GM19438 (cell line): ENCODE data around the gene KRTAP4-1.
"Not testable (repeated sequence)": the region's sequence is repeated elsewhere in the genome, so short reads cannot be mapped to it uniquely, and the experiment has no call there.

ENCODE experiments used
- ATAC-seq: cut with Tn5 transposase; IDR thresholded peaks from one replicate; pipeline ENCODE4 v1.9.1; 2021; ENCODE audit warnings: low read depth; ENCODE audit not compliant: unreplicated experiment

Gene KRTAP4-1

GRCh38 chr17:41184480-41184961, at the start of gene KRTAP4-1:
Gene KRTAP4-1, minus strand, starts transcription at chr17:41184911. Its CDS starts 57 bp downstream, at chr17:41184854.
- no peak for ATAC-seq

GRCh38 chr17:41232399-41233105, 47.8 kb upstream of the KRTAP4-1 start, which contains the start of gene KRTAP9-3:
Gene KRTAP9-3, plus strand, starts transcription at chr17:41232449. Its CDS starts 53 bp downstream, at chr17:41232502.
- not testable (repeated sequence) for ATAC-seq

- no peak for ATAC-seq
Observed at GRCh38 chr17:41231731-41232130, 47.0 kb upstream of the KRTAP4-1 start.

GRCh38 chr17:41230094-41230493, 45.4 kb upstream of the KRTAP4-1 start:
- no peak for ATAC-seq

GRCh38 chr17:41226598-41227095, 41.9 kb upstream of the KRTAP4-1 start, which contains the start of gene KRTAP9-2:
Gene KRTAP9-2, plus strand, starts transcription at chr17:41226648. Its CDS starts 7 bp downstream, at chr17:41226655.
- not testable (repeated sequence) for ATAC-seq

- no peak for ATAC-seq
Observed at GRCh38 chr17:41226051-41226450, 41.3 kb upstream of the KRTAP4-1 start.

GRCh38 chr17:41223821-41224220, 39.1 kb upstream of the KRTAP4-1 start:
- ATAC-seq = no peak

- no peak for ATAC-seq
Observed at GRCh38 chr17:41215681-41216080, 31.0 kb upstream of the KRTAP4-1 start.

- no peak for ATAC-seq
Observed at GRCh38 chr17:41212524-41213169, 27.9 kb upstream of the KRTAP4-1 start.

- no peak for ATAC-seq
Observed at GRCh38 chr17:41211845-41212466, 27.2 kb upstream of the KRTAP4-1 start.

GRCh38 chr17:41199421-41200078, 14.8 kb upstream of the KRTAP4-1 start:
- ATAC-seq = no peak

- ATAC-seq = no peak
Observed at GRCh38 chr17:41196068-41196467, 11.4 kb upstream of the KRTAP4-1 start.

GRCh38 chr17:41190328-41190727, 5.6 kb upstream of the KRTAP4-1 start:
- ATAC-seq = no peak

GRCh38 chr17:41189837-41190318, 5.2 kb upstream of the KRTAP4-1 start, which contains the start of gene KRTAP9-1:
Gene KRTAP9-1, plus strand, starts transcription at chr17:41189887. Its CDS starts 0 bp downstream, at chr17:41189887.
- not testable (repeated sequence) for ATAC-seq

GRCh38 chr17:41186872-41187271, 2.2 kb upstream of the KRTAP4-1 start:
- no peak for ATAC-seq

GRCh38 chr17:41185001-41185400, 290 bp upstream of the KRTAP4-1 start:
- ATAC-seq = no peak

GRCh38 chr17:41178843-41179616, 5.7 kb downstream of the KRTAP4-1 start:
- ATAC-seq = no peak

GRCh38 chr17:41178341-41178740, 6.4 kb downstream of the KRTAP4-1 start:
- ATAC-seq = no peak

GRCh38 chr17:41177727-41178271, 6.9 kb downstream of the KRTAP4-1 start, which contains the start of gene KRTAP4-2:
Gene KRTAP4-2, minus strand, starts transcription at chr17:41178221. Its CDS starts 57 bp downstream, at chr17:41178164.
- no peak for ATAC-seq
